DMS153 treated with DMSO at 0.1 percent for 48 hours (cell line): Measurements from ENCODE around the gene TRAF3.
"Not testable (repeated sequence)": the region's sequence is repeated elsewhere in the genome, so short reads cannot be mapped to it uniquely, and the experiment has no call there.

ENCODE experiments used
- DNase-seq: peaks from one replicate; lab custom pipeline; 2025; ENCODE audit not compliant: unreplicated experiment; lab: John Stamatoyannopoulos, UW

The TRAF3 gene

GRCh38 chr14:102885737-102886447 is 108.6 kb downstream of the TRAF3 start:
- DNase-seq = no peak

GRCh38 chr14:102888748-102889147 is 111.5 kb downstream of the TRAF3 start:
- no peak for DNase-seq

GRCh38 chr14:102889615-102890014 is 112.4 kb downstream of the TRAF3 start:
- no peak for DNase-seq

GRCh38 chr14:102891111-102891510 is 113.9 kb downstream of the TRAF3 start:
- DNase-seq = no peak

GRCh38 chr14:102891556-102891955 is 114.3 kb downstream of the TRAF3 start:
- DNase-seq = no peak

GRCh38 chr14:102892651-102893050 is 115.4 kb downstream of the TRAF3 start:
- no peak for DNase-seq

- DNase-seq = no peak
These were observed 116.2 kb downstream of the TRAF3 start for GRCh38 chr14:102893452-102893851.

GRCh38 chr14:102896735-102897134 is 119.5 kb downstream of the TRAF3 start:
- not testable (repeated sequence) for DNase-seq

- DNase-seq = no peak
These were observed 120.2 kb downstream of the TRAF3 start for GRCh38 chr14:102897299-102898027.

- no peak for DNase-seq
These were observed 121.0 kb downstream of the TRAF3 start for GRCh38 chr14:102898298-102898697.

GRCh38 chr14:102898776-102899515 is 121.7 kb downstream of the TRAF3 start:
- no peak for DNase-seq

GRCh38 chr14:102899516-102899900 is 122.3 kb downstream of the TRAF3 start:
- DNase-seq = no peak

- DNase-seq = no peak
These were observed 123.7 kb downstream of the TRAF3 start for GRCh38 chr14:102900631-102901571.

- no peak for DNase-seq
These were observed 124.4 kb downstream of the TRAF3 start for GRCh38 chr14:102901633-102902032.

- DNase-seq = no peak
These were observed 124.8 kb downstream of the TRAF3 start for GRCh38 chr14:102902086-102902485.

GRCh38 chr14:102902523-102903247 is 125.4 kb downstream of the TRAF3 start:
- DNase-seq = no peak

- no peak for DNase-seq
These were observed 126.1 kb downstream of the TRAF3 start for GRCh38 chr14:102903248-102903888.

GRCh38 chr14:102903889-102904512 is 126.8 kb downstream of the TRAF3 start:
- DNase-seq = no peak
